T-cell (primary cell): ENCODE results near the gene TMEM192. TPM values are rescaled to one million over a fixed set of nuclear protein-coding genes. Genes with fewer than 3 reads are reported as not detected.
A peak's percentile ranks its signal among the peaks of the same experiment; 100 is the strongest.
"Not testable (repeated sequence)": the region's sequence is repeated elsewhere in the genome, so short reads cannot be mapped to it uniquely, and the experiment has no call there.

Experiments used
- ATAC-seq, 4 experiments: fragments of 200-7000 bp in 3 of 4; fragments of 150-1000 bp in 1 of 4; cut with Tn5 transposase; replicated peaks in 1 of 4; 1 replicate in 3 of 4; 2 replicates in 1 of 4; pipeline ENCODE4 v1.10.0; 2021; ENCODE audit warnings: moderate library complexity in 3 of 4, mild to moderate bottlenecking in 2 of 4, moderate number of reproducible peaks in 1 of 4
- CTCF ChIA-PET, 2 donors: fragments of 300-600 bp; sonication (Branson Sonifier 250); formaldehyde crosslinking; loops; one replicate each; lab custom pipeline; 2022; ENCODE audit warnings: antibody characterized with exemption in 2 of 2; lab: Charles Lee
- POLR2A ChIA-PET, 2 donors: fragments of 300-600 bp; sonication (Branson Sonifier 250); formaldehyde crosslinking; loops; one replicate each; lab custom pipeline; 2022; ENCODE audit warnings: antibody characterized with exemption in 2 of 2; lab: Charles Lee
- DNase-seq, 35 experiments: peaks; one replicate each; pipeline versions ENCODE4 v3.0.0 to v3.0.0-alpha.2; 2013 to 2023
- H3K27ac ChIP-seq: one replicate; pipeline ENCODE4 v1.5.1; 2013; ENCODE audit warnings: low read length
- H3K27me3 ChIP-seq, 2 experiments: replicated peaks in 1 of 2; 1 replicate in 1 of 2; 2 replicates in 1 of 2; pipeline versions ENCODE4 v1.6.1 to v1.7.0; 2013; ENCODE audit warnings: low read length in 1 of 2, mixed read lengths in 1 of 2; ENCODE audit not compliant: control insufficient read depth in 2 of 2, insufficient read depth in 2 of 2; ENCODE audit errors: extremely low read depth in 1 of 2
- H3K36me3 ChIP-seq, 2 donors: 1 replicate in 1 of 2; 2 replicates in 1 of 2; pipeline versions ENCODE4 v1.6.1 to v1.7.0; 2013; ENCODE audit warnings: low read length in 1 of 2; ENCODE audit not compliant: control insufficient read depth in 2 of 2, insufficient read depth in 1 of 2; ENCODE audit errors: extremely low read depth in 1 of 2
- H3K4me1 ChIP-seq, 2 experiments: 1 replicate in 1 of 2; 2 replicates in 1 of 2; pipeline versions ENCODE4 v1.6.1 to v1.7.0; 2013; ENCODE audit warnings: low read length in 2 of 2, mixed read lengths in 1 of 2; ENCODE audit not compliant: insufficient read depth in 2 of 2, control insufficient read depth in 1 of 2; ENCODE audit errors: extremely low read depth in 1 of 2
- H3K4me3 ChIP-seq, 2 donors: 1 replicate in 1 of 2; 2 replicates in 1 of 2; pipeline versions ENCODE4 v1.5.1 to v1.7.0; 2013; ENCODE audit warnings: mild to moderate bottlenecking in 2 of 2, low read length in 1 of 2, moderate library complexity in 1 of 2; ENCODE audit not compliant: control insufficient read depth in 1 of 2; ENCODE audit errors: extremely low read depth in 1 of 2
- H3K9me3 ChIP-seq: 2 replicates; pipeline ENCODE4 v1.7.0; 2013
- H3K27ac Mint-ChIP-seq, 2 donors: one replicate each; pipeline ENCODE4 v1.8.0; 2020 to 2021; ENCODE audit warnings: mild to moderate bottlenecking in 2 of 2, mixed read lengths in 2 of 2
- H3K27me3 Mint-ChIP-seq, 2 donors: one replicate each; pipeline ENCODE4 v1.8.0; 2021 to 2022; ENCODE audit warnings: mixed read lengths in 2 of 2
- H3K36me3 Mint-ChIP-seq: one replicate; pipeline ENCODE4 v1.8.0; 2021; ENCODE audit warnings: mixed read lengths
- H3K4me1 Mint-ChIP-seq, 3 donors: one replicate each; pipeline ENCODE4 v1.8.0; 2020 to 2022; ENCODE audit warnings: mixed read lengths in 3 of 3, mild to moderate bottlenecking in 1 of 3
- H3K4me3 Mint-ChIP-seq, 3 donors: one replicate each; pipeline ENCODE4 v1.8.0; 2020 to 2022; ENCODE audit warnings: mild to moderate bottlenecking in 3 of 3, mixed read lengths in 3 of 3, moderate library complexity in 3 of 3
- H3K9me3 Mint-ChIP-seq, 3 donors: one replicate each; pipeline ENCODE4 v1.8.0; 2020 to 2022; ENCODE audit warnings: mixed read lengths in 3 of 3
- WGBS: methylation state at CpG from one replicate; pipeline ENCODE4 v1.1.5; 2013; ENCODE audit warnings: missing lambda C conversion rate; ENCODE audit not compliant: insufficient coverage; 5-methylcytosine and 5-hydroxymethylcytosine counted together
- total RNA-seq, 35 experiments: library from RNA in 6 of 35; stranded (reverse) in 6 of 35; fragments of 120-200 nt in 1 of 35; gene quantifications; one replicate each; pipeline versions ENCODE4 v1.2.1 to v1.2.4 and lab custom pipeline; 2013 to 2026

TMEM192 gene
- total RNA-seq, 5 donors from 2014 or later (not counting 1 experiment from before 2014, with no cell fraction given), result 8.6 to 9.5 (median 9.5) TPM

GRCh38 chr4:165106518-165106917 is 6.1 kb downstream of the TMEM192 start:
- Mint-ChIP-seq H3K4me3 (no peak overlapping the region), H3K4me1 (peaks cover 6 to 23% (median 10%) of the 10 kb centered on the region in 3 donors), H3K27ac (no peak overlapping the region), H3K27me3 (no peaks in the 10 kb centered on the region), H3K9me3 (no peaks in the 10 kb centered on the region), H3K36me3 (peaks cover 7% of the 10 kb centered on the region)
- ATAC-seq, result no peak
- DNase-seq, result no peak
- POLR2A ChIA-PET, result interaction anchor here in 1 of 2 donors (0.5 kb wide), 1 partner anchor 25 kb away, joined by 5 read pairs; no protein-coding TSS in a partner anchor
- H3K36me3 ChIP-seq, result peaks cover 4 to 9% of the 10 kb centered on the region in 2 donors
- no peak overlapping the region for H3K4me3 ChIP-seq
- WGBS, result 89% methylated on average over 6 of the region's 6 CpGs
- H3K27me3 ChIP-seq, result no peaks in the 10 kb centered on the region
- no peaks in the 10 kb centered on the region for H3K4me1 ChIP-seq
- no peak overlapping the region for H3K27ac ChIP-seq
- CTCF ChIA-PET, result interaction anchor here in 1 of 2 donors (0.7 kb wide), 1 partner anchor 236 kb away, joined by 3 read pairs; no protein-coding TSS in a partner anchor
- no peaks in the 10 kb centered on the region for H3K9me3 ChIP-seq

- Mint-ChIP-seq H3K4me3 (no peak overlapping the region), H3K9me3 (no peaks in the 10 kb centered on the region), H3K27me3 (no peaks in the 10 kb centered on the region), H3K36me3 (peaks cover 26% of the 10 kb centered on the region), H3K27ac (no peak overlapping the region), H3K4me1 (peaks cover 2 to 10% (median 2%) of the 10 kb centered on the region in 3 donors)
- DNase-seq, result no peak
- no peak overlapping the region for H3K4me3 ChIP-seq
- no peaks in the 10 kb centered on the region for H3K9me3 ChIP-seq
- no peaks in the 10 kb centered on the region for H3K27me3 ChIP-seq
- WGBS, result 83% methylated on average over 1 of the region's 3 CpGs
- ATAC-seq, result no peak
- CTCF ChIA-PET, result no interaction called here
- POLR2A ChIA-PET, result no interaction called here
- H3K4me1 ChIP-seq, result no peaks in the 10 kb centered on the region
- peaks cover 8 to 26% of the 10 kb centered on the region in 2 donors for H3K36me3 ChIP-seq
- H3K27ac ChIP-seq, result no peak overlapping the region
Observed at GRCh38 chr4:165101641-165102040, 11.0 kb downstream of the TMEM192 start.

- Histone ChIP-seq H3K4me1 (no peaks in the 10 kb centered on the region), H3K36me3 (peaks cover 7 to 25% of the 10 kb centered on the region in 2 donors), H3K27me3 (no peaks in the 10 kb centered on the region), H3K27ac (no peak overlapping the region), H3K9me3 (no peaks in the 10 kb centered on the region), H3K4me3 (no peak overlapping the region)
- POLR2A ChIA-PET, result interaction anchor here in 1 of 2 donors (0.5 kb wide), 1 partner anchor 16 kb away, joined by 4 read pairs; the partner anchor contains the start of gene TMEM192
- no peaks in the 10 kb centered on the region for H3K27me3 Mint-ChIP-seq
- CTCF ChIA-PET, result interaction anchor here (0.5 to 1.7 kb wide), 12 partner anchors 9 to 1548 kb away, joined by 3 to 7 read pairs (median 3); partner anchors contain the start of gene TMEM192 (in 1 of the 2)
- WGBS, result 100% methylated on average over 1 of the region's 2 CpGs
- no peak overlapping the region for H3K27ac Mint-ChIP-seq
- ATAC-seq (no peak), DNase-seq (peak in 1 of 35 experiments; percentile 24)
- peaks cover 29% of the 10 kb centered on the region for H3K36me3 Mint-ChIP-seq
- no peak overlapping the region for H3K4me3 Mint-ChIP-seq
- no peaks in the 10 kb centered on the region for H3K4me1 Mint-ChIP-seq
- no peaks in the 10 kb centered on the region for H3K9me3 Mint-ChIP-seq
Observed at GRCh38 chr4:165096776-165097175, 15.9 kb downstream of the TMEM192 start.

GRCh38 chr4:165095291-165095690 is 17.4 kb downstream of the TMEM192 start:
- ChIA-PET POLR2A (no interaction called here), CTCF (interaction anchor here in 1 of 2 donors (0.6 kb wide), 1 partner anchor 28 kb away, joined by 4 read pairs; no protein-coding TSS in a partner anchor)
- Histone ChIP-seq H3K4me1 (no peaks in the 10 kb centered on the region), H3K4me3 (no peak overlapping the region), H3K27me3 (no peaks in the 10 kb centered on the region), H3K9me3 (no peaks in the 10 kb centered on the region), H3K36me3 (peaks cover 4 to 18% of the 10 kb centered on the region in 2 donors), H3K27ac (no peak overlapping the region)
- Mint-ChIP-seq H3K27ac (no peak overlapping the region), H3K4me3 (no peak overlapping the region), H3K36me3 (peaks cover 26% of the 10 kb centered on the region), H3K9me3 (no peaks in the 10 kb centered on the region), H3K4me1 (no peaks in the 10 kb centered on the region), H3K27me3 (no peaks in the 10 kb centered on the region)
- DNase-seq (no peak), ATAC-seq (no peak)
- WGBS, result no CpG with 5 or more reads among the region's 1 CpG

GRCh38 chr4:165094873-165095272 is 17.8 kb downstream of the TMEM192 start:
- WGBS, result 100% methylated on average over 1 of the region's 3 CpGs
- ATAC-seq (no peak), DNase-seq (no peak)
- no peak overlapping the region for H3K27ac ChIP-seq
- no peaks in the 10 kb centered on the region for H3K27me3 ChIP-seq
- Mint-ChIP-seq H3K27me3 (no peaks in the 10 kb centered on the region), H3K4me1 (no peaks in the 10 kb centered on the region), H3K27ac (no peak overlapping the region), H3K9me3 (no peaks in the 10 kb centered on the region), H3K36me3 (peaks cover 24% of the 10 kb centered on the region), H3K4me3 (no peak overlapping the region)
- no peak overlapping the region for H3K4me3 ChIP-seq
- ChIA-PET CTCF (interaction anchor here in 1 of 2 donors (0.9 kb wide), 1 partner anchor 18 kb away, joined by 3 read pairs; the partner anchor contains the start of gene TMEM192), POLR2A (no interaction called here)
- H3K9me3 ChIP-seq, result no peaks in the 10 kb centered on the region
- H3K4me1 ChIP-seq, result no peaks in the 10 kb centered on the region
- peaks cover 4 to 16% of the 10 kb centered on the region in 2 donors for H3K36me3 ChIP-seq

GRCh38 chr4:165092187-165092586 is 20.5 kb downstream of the TMEM192 start:
- DNase-seq, H3K27me3 Mint-ChIP-seq, CTCF ChIA-PET: not testable (repeated sequence)

More at GRCh38 chr4:165092187-165092586, 20.5 kb downstream of the TMEM192 start:
- H3K4me3 Mint-ChIP-seq, ATAC-seq, H3K4me1 ChIP-seq, H3K27ac Mint-ChIP-seq, H3K27ac ChIP-seq, H3K9me3 ChIP-seq, H3K9me3 Mint-ChIP-seq, H3K27me3 ChIP-seq, H3K4me3 ChIP-seq, H3K4me1 Mint-ChIP-seq: not testable (repeated sequence)
- no CpG with 5 or more reads among the region's 8 CpGs for WGBS
- POLR2A ChIA-PET, result interaction anchor here in 1 of 2 donors (0.6 kb wide), 1 partner anchor 287 kb away, joined by 3 read pairs; the partner anchor contains the start of gene CPE
- H3K36me3 ChIP-seq, result peaks cover 0 to 21% of the 10 kb centered on the region in 2 donors
- peaks cover 25% of the 10 kb centered on the region for H3K36me3 Mint-ChIP-seq
